CD4-positive, alpha-beta T cell treated with Interleukin-1 beta for 1 hour (primary cell): ENCODE results near the gene MAN2C1.
"Not testable (repeated sequence)": the region's sequence is repeated elsewhere in the genome, so short reads cannot be mapped to it uniquely, and the experiment has no call there.

Experiments used
- DNase-seq, 2 donors: peaks; one replicate each; pipeline ENCODE4 v3.0.0-alpha.2; 2020 to 2022

The MAN2C1 gene

GRCh38 chr15:75360856-75361255 lies 7.6 kb downstream of the MAN2C1 start:
- DNase-seq, result no peak

GRCh38 chr15:75360391-75360790 lies 8.0 kb downstream of the MAN2C1 start:
- no peak for DNase-seq

GRCh38 chr15:75359537-75360250 lies 8.7 kb downstream of the MAN2C1 start:
- no peak for DNase-seq

- no peak for DNase-seq
These were observed 9.5 kb downstream of the MAN2C1 start for GRCh38 chr15:75358771-75359536.

- DNase-seq, result no peak
These were observed 10.3 kb downstream of the MAN2C1 start for GRCh38 chr15:75357976-75358673.

- DNase-seq, result no peak
These were observed 11.9 kb downstream of the MAN2C1 start for GRCh38 chr15:75356517-75356916.

GRCh38 chr15:75356006-75356405 lies 12.4 kb downstream of the MAN2C1 start:
- no peak for DNase-seq

GRCh38 chr15:75355369-75355768 lies 13.0 kb downstream of the MAN2C1 start:
- no peak for DNase-seq

GRCh38 chr15:75354454-75354853 lies 14.0 kb downstream of the MAN2C1 start:
- DNase-seq, result no peak

- no peak for DNase-seq
These were observed 14.8 kb downstream of the MAN2C1 start for GRCh38 chr15:75353604-75354003.

- no peak for DNase-seq
These were observed 16.0 kb downstream of the MAN2C1 start for GRCh38 chr15:75352186-75353080.

GRCh38 chr15:75350601-75351361 lies 17.6 kb downstream of the MAN2C1 start:
- DNase-seq, result no peak

- peak; percentile 85 to 90 for DNase-seq
These were observed 18.4 kb downstream of the MAN2C1 start for GRCh38 chr15:75349851-75350588.

GRCh38 chr15:75349351-75349669 lies 19.1 kb downstream of the MAN2C1 start:
- DNase-seq, result not testable (repeated sequence)

GRCh38 chr15:75348562-75349350 lies 19.7 kb downstream of the MAN2C1 start:
- no peak for DNase-seq

GRCh38 chr15:75348034-75348561 lies 20.3 kb downstream of the MAN2C1 start:
- no peak for DNase-seq

- DNase-seq, result peak; percentile 51 to 87
These were observed 21.0 kb downstream of the MAN2C1 start for GRCh38 chr15:75347222-75348033.

- no peak for DNase-seq
These were observed 21.6 kb downstream of the MAN2C1 start, which contains the start of gene NEIL1 for GRCh38 chr15:75346796-75347221. NEIL1 (plus strand) TSS chr15:75347039; CDS start chr15:75348906, 1,867 bp downstream.

GRCh38 chr15:75343953-75344352 lies 24.5 kb downstream of the MAN2C1 start:
- DNase-seq, result not testable (repeated sequence)
